Activated naive CD4-positive, alpha-beta T cell treated with anti-CD3 and anti-CD28 coated beads for 36 hours (primary cell): ENCODE results near the gene KSR2. TPM values are rescaled to one million over a fixed set of nuclear protein-coding genes. Genes with fewer than 3 reads are reported as not detected.
"Not testable (repeated sequence)": the region's sequence is repeated elsewhere in the genome, so short reads cannot be mapped to it uniquely, and the experiment has no call there.

Experiments
- CTCF ChIA-PET: fragments of 350-600 bp; sonication (Branson Sonifier 250); formaldehyde crosslinking; loops from one replicate; lab custom pipeline; 2021; ENCODE audit warnings: antibody characterized with exemption; lab: Charles Lee
- DNase-seq: peaks from one replicate; pipeline ENCODE4 v3.0.0-alpha.2; 2020
- H3K27ac Mint-ChIP-seq: one replicate; pipeline ENCODE4 v1.8.0; 2021; ENCODE audit warnings: mild to moderate bottlenecking, mixed read lengths
- H3K27me3 Mint-ChIP-seq: one replicate; pipeline ENCODE4 v1.8.0; 2021; ENCODE audit warnings: low read depth, mixed read lengths
- H3K36me3 Mint-ChIP-seq: one replicate; pipeline ENCODE4 v1.8.0; 2021; ENCODE audit warnings: low read depth, mixed read lengths
- H3K4me1 Mint-ChIP-seq: one replicate; pipeline ENCODE4 v1.8.0; 2021; ENCODE audit warnings: low read depth, mixed read lengths
- H3K4me3 Mint-ChIP-seq: one replicate; pipeline ENCODE4 v1.8.0; 2021; ENCODE audit warnings: mild to moderate bottlenecking, moderate library complexity, mixed read lengths
- H3K9me3 Mint-ChIP-seq: one replicate; pipeline ENCODE4 v1.8.0; 2021; ENCODE audit warnings: mixed read lengths
- intact Hi-C: fragments of 100-400 bp; cut with micrococcal nuclease; formaldehyde crosslinking; loops from one replicate; pipeline ENCODE4 v1.15.1; 2023
- total RNA-seq, 2 experiments: library from RNA; stranded (reverse); gene quantifications; one replicate each; pipeline ENCODE4 v1.2.3, GENCODE V29; 2021

Gene KSR2
- total RNA-seq, 2 experiments from 2014 or later: 0.05 TPM; not detected in 1

GRCh38 chr12:117800711-117801110, 168.1 kb downstream of the KSR2 start:
- H3K4me3 Mint-ChIP-seq, H3K4me1 Mint-ChIP-seq, H3K27me3 Mint-ChIP-seq, DNase-seq, H3K9me3 Mint-ChIP-seq, H3K36me3 Mint-ChIP-seq, intact Hi-C loops, H3K27ac Mint-ChIP-seq, CTCF ChIA-PET: not testable (repeated sequence)

DNA sequence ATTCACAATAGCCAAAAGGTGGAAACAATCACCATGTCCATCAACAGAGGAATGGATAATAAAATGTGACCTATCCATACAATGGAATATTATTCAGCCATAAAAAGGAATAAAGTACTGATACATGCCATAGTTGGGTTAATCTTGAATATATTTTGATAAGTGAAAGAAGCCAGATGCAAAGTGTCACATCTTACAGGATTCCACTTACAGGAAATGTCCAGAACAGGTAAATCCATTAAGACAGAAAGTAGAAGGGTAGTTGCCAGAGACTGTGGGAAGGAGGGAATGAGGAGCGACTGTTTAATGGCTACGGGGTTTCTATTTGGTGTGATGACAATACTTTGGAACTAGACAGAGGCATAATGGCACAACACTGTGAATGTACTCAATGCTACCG, 171.6 kb downstream of the KSR2 start:
- intact Hi-C loops: no loop called here
- H3K4me1 Mint-ChIP-seq: no peaks in the 10 kb centered on the region
- CTCF ChIA-PET: no interaction called here
- H3K4me3 Mint-ChIP-seq: no peak overlapping the region
- no peak overlapping the region for H3K27ac Mint-ChIP-seq
- no peak for DNase-seq
- peaks cover 2% of the 10 kb centered on the region for H3K27me3 Mint-ChIP-seq
- H3K9me3 Mint-ChIP-seq: peaks cover 3% of the 10 kb centered on the region
- no peaks in the 10 kb centered on the region for H3K36me3 Mint-ChIP-seq

DNA sequence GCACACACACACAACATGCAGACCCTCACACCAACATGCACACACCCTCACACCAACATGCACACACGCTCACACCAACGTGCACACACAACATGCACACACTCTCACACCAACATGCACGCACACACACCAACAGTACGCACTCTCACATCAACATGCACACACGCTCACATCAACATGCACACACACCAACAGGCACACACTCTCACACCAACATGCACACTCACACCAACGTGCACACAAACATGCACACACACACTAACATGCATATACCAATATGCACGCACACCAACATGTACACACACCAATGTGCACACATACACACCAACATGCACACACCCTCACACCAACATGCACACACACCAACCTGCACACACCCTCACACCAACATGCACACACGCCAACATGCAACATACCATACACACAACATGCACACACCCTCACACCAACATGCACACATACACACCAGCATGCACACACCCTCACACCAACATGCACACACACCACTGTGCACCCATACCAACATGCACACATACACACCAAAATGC, 175.8 kb downstream of the KSR2 start:
- CTCF ChIA-PET: no interaction called here
- no peak for DNase-seq
- H3K36me3 Mint-ChIP-seq: no peaks in the 10 kb centered on the region

DNA sequence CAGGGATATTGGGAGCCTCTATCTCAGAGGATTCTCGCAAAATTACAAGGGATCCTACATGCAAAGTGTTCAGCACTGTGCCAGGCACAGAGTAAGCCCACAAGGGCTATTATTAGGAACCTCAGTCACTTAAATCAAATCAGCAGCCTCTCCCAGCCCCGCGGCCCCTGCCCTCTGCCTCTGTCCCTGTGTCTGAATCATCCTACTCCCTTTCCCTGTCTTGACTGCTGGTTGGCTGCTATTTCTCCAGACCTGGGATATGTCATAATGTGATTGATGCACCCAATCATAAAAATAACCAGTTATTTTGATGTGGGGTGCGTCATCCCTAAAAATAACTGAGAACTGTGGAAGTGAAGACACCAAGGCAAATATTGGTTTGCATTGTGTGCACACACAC, 176.3 kb downstream of the KSR2 start:
- intact Hi-C loops: no loop called here
- no peak for DNase-seq
- Mint-ChIP-seq H3K27ac (no peak overlapping the region), H3K4me1 (no peaks in the 10 kb centered on the region), H3K4me3 (no peak overlapping the region), H3K27me3 (no peaks in the 10 kb centered on the region), H3K36me3 (no peaks in the 10 kb centered on the region), H3K9me3 (peaks cover 2% of the 10 kb centered on the region)
- CTCF ChIA-PET: no interaction called here

More for the DNA sequence above, 175.8 kb downstream of the KSR2 start:
- no peak overlapping the region for H3K27ac Mint-ChIP-seq
- no peaks in the 10 kb centered on the region for H3K27me3 Mint-ChIP-seq
- intact Hi-C loops: no loop called here
- H3K4me1 Mint-ChIP-seq: no peaks in the 10 kb centered on the region
- peaks cover 2% of the 10 kb centered on the region for H3K9me3 Mint-ChIP-seq
- H3K4me3 Mint-ChIP-seq: no peak overlapping the region

- CTCF ChIA-PET: no interaction called here
- Mint-ChIP-seq H3K27me3 (peaks cover 2% of the 10 kb centered on the region), H3K4me1 (no peaks in the 10 kb centered on the region), H3K27ac (no peak overlapping the region), H3K4me3 (no peak overlapping the region), H3K9me3 (no peaks in the 10 kb centered on the region), H3K36me3 (no peaks in the 10 kb centered on the region)
- intact Hi-C loops: no loop called here
- DNase-seq: no peak
These were observed 177.8 kb downstream of the KSR2 start for GRCh38 chr12:117790948-117791347.

DNA sequence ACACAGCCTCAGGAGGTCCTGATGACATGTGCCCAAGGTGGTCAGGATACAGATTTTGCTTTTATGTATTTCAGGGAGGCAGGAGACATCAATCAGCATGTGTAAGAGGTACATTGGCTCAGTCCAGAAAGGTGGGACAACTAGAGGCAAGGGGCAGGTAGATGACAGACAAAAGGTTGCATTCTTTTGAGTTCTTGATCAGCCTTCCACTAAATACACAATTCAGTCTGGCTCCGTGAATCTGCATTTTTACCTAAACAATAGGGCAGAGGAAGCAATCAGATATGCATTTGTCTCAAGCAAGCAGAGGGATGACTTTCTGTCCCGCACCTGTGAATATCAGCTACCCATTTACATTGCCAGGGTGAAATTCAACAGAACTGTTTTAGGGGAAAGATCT, 178.6 kb downstream of the KSR2 start:
- Mint-ChIP-seq H3K4me3 (no peak overlapping the region), H3K27me3 (peaks cover 2% of the 10 kb centered on the region), H3K36me3 (no peaks in the 10 kb centered on the region), H3K4me1 (no peaks in the 10 kb centered on the region), H3K9me3 (no peaks in the 10 kb centered on the region), H3K27ac (no peak overlapping the region)
- CTCF ChIA-PET: no interaction called here
- intact Hi-C loops: no loop called here
- DNase-seq: no peak

DNA sequence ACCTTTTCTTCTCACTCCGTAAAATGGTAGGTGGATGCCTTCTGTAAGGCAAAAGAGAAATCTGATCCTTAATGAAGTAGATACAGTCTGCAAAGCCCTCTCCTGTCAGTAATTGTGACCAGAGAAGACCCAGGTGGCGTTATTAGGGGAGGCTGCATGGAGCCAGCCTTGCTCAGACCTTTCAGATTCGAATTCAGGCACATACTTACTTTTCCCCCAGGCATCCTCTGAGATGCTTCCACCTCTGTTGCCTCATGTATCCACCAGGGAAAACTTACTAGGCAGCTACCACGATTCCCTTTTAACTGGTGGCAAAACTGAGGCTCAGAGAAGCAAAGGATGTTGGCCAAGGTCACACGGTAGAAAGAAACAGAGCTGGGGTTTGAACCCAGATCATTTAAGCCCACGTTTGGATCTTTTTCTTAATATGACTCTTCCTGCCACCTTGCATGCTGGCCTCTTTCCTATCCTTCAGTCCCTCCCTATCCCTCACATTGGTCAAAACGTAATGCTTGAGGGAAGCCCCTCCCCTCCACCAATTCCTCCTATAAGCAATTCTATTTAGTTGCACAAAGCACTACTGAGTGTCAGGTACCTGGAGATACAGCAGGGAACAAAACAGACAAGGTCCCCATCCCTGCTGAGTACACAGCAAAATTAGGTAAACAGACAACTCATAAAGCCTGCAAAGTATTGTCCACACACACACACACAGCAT, 179.4 kb downstream of the KSR2 start:
- CTCF ChIA-PET: no interaction called here
- Mint-ChIP-seq H3K4me1 (no peaks in the 10 kb centered on the region), H3K36me3 (no peaks in the 10 kb centered on the region), H3K9me3 (peaks cover 4% of the 10 kb centered on the region), H3K27me3 (peaks cover 2% of the 10 kb centered on the region), H3K4me3 (no peak overlapping the region), H3K27ac (no peak overlapping the region)
- no peak for DNase-seq
- intact Hi-C loops: no loop called here

DNA sequence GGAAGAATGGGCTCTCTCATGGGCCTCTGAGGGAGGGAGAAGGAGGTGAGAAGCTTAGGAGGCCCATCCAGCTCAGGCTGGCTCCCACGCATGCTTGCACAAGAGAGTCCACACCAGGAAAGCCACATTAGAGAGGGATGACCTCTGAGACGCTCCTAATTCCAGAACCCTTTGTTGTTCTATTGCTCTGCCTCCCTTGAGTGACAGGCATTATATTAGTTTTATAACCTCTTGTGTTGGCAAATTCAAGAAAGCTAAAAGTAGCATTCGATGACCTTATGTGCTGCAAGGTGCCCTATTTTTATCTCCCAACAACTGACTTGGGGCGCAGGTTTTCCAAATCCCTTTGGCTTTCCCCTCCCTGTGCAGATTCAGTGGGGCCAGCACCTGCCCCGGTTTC, 190.1 kb downstream of the KSR2 start:
- CTCF ChIA-PET: no interaction called here
- peaks cover 8% of the 10 kb centered on the region for H3K27me3 Mint-ChIP-seq

GRCh38 chr12:117774941-117775775, 193.6 kb downstream of the KSR2 start:
- no peak for DNase-seq
- no peak overlapping the region for H3K4me3 Mint-ChIP-seq
- H3K9me3 Mint-ChIP-seq: no peaks in the 10 kb centered on the region
- no peaks in the 10 kb centered on the region for H3K4me1 Mint-ChIP-seq
- CTCF ChIA-PET: interaction anchor here (0.7 kb wide), 1 partner anchor 62 kb away, joined by 3 read pairs; no protein-coding TSS in a partner anchor
- no peaks in the 10 kb centered on the region for H3K27me3 Mint-ChIP-seq
- H3K36me3 Mint-ChIP-seq: no peaks in the 10 kb centered on the region
- no peak overlapping the region for H3K27ac Mint-ChIP-seq
- intact Hi-C loops: no loop called here

More for the DNA sequence above, 190.1 kb downstream of the KSR2 start:
- Mint-ChIP-seq H3K4me1 (no peaks in the 10 kb centered on the region), H3K36me3 (no peaks in the 10 kb centered on the region), H3K9me3 (no peaks in the 10 kb centered on the region), H3K4me3 (no peak overlapping the region), H3K27ac (no peak overlapping the region)
- intact Hi-C loops: no loop called here
- no peak for DNase-seq

GRCh38 chr12:117768860-117769259, 199.9 kb downstream of the KSR2 start:
- intact Hi-C loops: no loop called here
- H3K4me1 Mint-ChIP-seq: no peaks in the 10 kb centered on the region
- no peak overlapping the region for H3K27ac Mint-ChIP-seq
- peaks cover 2% of the 10 kb centered on the region for H3K27me3 Mint-ChIP-seq
- peaks cover 10% of the 10 kb centered on the region for H3K9me3 Mint-ChIP-seq
- no peak for DNase-seq
- no peak overlapping the region for H3K4me3 Mint-ChIP-seq
- CTCF ChIA-PET: interaction anchor here (0.6 kb wide), 1 partner anchor 369 kb away, joined by 3 read pairs; no protein-coding TSS in a partner anchor
- H3K36me3 Mint-ChIP-seq: no peaks in the 10 kb centered on the region

DNA sequence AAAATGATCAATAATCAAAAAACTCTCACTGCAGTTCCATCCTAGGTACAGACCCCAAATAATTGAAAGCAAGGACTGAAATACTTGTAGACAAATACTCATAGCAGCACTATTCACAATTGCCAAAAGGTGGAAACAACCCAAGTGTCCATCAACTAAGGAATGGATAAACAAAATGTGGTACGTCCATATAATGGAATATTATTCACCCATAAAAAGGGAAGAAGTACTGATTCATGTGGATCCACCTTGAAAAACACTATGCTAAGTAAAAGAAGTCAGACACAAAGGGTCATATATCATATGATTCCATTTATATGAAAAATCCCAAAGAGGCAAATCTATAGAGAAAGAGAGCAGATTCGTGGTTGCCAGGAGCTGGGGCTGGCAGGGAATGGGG, 202.8 kb downstream of the KSR2 start:
- CTCF ChIA-PET: interaction anchor here (0.6 kb wide), 1 partner anchor 74 kb away, joined by 3 read pairs; no protein-coding TSS in a partner anchor
- Mint-ChIP-seq H3K36me3 (no peaks in the 10 kb centered on the region), H3K4me3 (no peak overlapping the region), H3K27ac (no peak overlapping the region), H3K27me3 (peaks cover 5% of the 10 kb centered on the region), H3K4me1 (no peaks in the 10 kb centered on the region), H3K9me3 (peaks cover 10% of the 10 kb centered on the region)
- no peak for DNase-seq
- intact Hi-C loops: no loop called here

DNA sequence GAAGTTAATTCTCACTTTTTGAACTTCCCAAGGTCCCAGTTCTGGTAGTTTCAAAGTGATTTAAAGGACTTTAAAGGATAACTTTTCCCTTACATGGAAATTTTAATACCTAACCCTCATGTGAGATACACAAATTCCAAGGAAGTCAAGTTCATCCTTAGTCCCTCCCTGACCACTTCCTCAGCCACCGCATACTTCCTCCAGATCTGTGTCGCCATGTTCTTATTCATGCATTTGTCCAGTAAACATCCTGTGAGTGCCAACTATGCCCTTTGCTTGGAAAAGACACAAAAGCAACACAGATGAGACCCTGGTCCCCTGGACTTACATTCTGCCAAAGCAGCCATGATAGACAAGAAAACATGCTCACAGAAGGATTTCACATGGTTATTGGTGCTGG, 206.6 kb downstream of the KSR2 start:
- H3K27ac Mint-ChIP-seq: no peak overlapping the region
- H3K4me1 Mint-ChIP-seq: no peaks in the 10 kb centered on the region
- peaks cover 5% of the 10 kb centered on the region for H3K27me3 Mint-ChIP-seq
- no peak for DNase-seq
- H3K4me3 Mint-ChIP-seq: no peak overlapping the region
- intact Hi-C loops: no loop called here
- H3K9me3 Mint-ChIP-seq: peaks cover 8% of the 10 kb centered on the region
- no peaks in the 10 kb centered on the region for H3K36me3 Mint-ChIP-seq
- CTCF ChIA-PET: no interaction called here
